ENCODE measurements around the gene ARL6IP6.
A peak's percentile ranks its signal among the peaks of the same experiment; 100 is the strongest.
"Not testable (repeated sequence)": the region's sequence is repeated elsewhere in the genome, so short reads cannot be mapped to it uniquely, and the experiment has no call there.

ARL6IP6 gene

DNA sequence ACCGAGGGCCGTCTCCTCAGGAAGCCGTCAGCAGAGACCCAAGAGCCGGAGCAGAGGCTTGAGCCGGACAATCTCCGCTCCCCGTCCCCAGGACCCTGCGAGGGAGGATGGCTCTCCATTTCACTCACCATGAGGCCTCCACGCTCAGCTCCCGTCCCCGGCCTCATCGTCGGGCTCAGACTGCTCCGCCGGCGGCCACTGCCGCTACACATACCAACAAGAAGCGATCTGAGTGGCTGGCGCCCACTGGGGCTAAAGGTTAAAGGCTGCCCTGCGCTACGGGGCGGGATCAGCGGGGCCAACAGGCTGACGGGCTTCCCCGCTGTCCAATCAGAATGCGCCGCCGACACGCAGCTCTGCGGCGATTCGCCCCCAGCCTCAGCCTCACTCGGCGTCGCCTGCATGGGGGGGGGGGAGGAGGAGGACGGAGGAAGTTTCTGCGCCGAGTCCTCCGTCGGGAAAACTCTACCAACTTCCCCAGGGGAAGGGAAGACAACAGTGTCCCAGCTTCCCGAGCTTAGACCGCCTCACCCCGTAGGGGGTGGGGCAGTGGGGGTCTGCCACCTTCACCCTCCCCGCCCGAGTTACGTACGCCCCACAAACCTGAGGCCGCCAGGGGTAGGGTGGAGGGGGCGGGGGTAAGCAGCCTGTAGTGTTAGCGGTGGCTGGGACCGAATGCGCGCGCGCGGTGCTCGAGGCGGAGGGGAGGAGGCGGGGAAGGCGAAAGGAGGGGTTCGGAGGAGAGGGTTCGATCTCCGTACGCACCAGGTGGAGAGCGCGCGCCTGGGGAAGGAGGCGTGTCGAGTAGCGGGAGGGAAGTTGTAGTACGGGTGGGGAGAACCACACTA, 968 bp upstream of the ARL6IP6 start, which contains the start of gene PRPF40A:
PRPF40A (minus strand) TSS at position 234 of the 848 bp plus-strand sequence; CDS start at position 212, 22 bp downstream.
- 0 out of 2 replicates have a peak, but pooled peaks cover 6% of the 10 kb centered on the region for H3F3A ChIP-seq (ENCODE audit: insufficient read depth)
- H4K20me1 ChIP-seq (ENCODE audit: low read depth, low read length), result peaks cover 33% of the 10 kb centered on the region
- no peak for TF ChIP-seq EZH2phosphoT487 (conservative IDR thresholded peaks at IDR 0.05; ENCODE audit: low read length)
- TF ChIP-seq CTCF (IDR thresholded peaks at IDR 0.05; ENCODE audit: insufficient read depth, low read length, poor library complexity, severe bottlenecking), result no peak
- H3K9me3 ChIP-seq (ENCODE audit: insufficient read depth, low read length), result no peaks in the 10 kb centered on the region
- no peaks in the 10 kb centered on the region for H3K9me2 ChIP-seq (replicated peaks; ENCODE audit: insufficient read depth, low read length)
- H3K36me3 ChIP-seq (ENCODE audit: low read length), result peaks cover 45% of the 10 kb centered on the region
- peak within 1 kb of the TSS; percentile 94 for H2AFZ ChIP-seq (ENCODE audit: low read depth, low read length, severe bottlenecking)
- peaks cover 83% of the 10 kb centered on the region for H3K79me2 ChIP-seq (ENCODE audit: insufficient read depth, low read length)
- H3K9ac ChIP-seq (ENCODE audit: low read length), result peak within 1 kb of the TSS; percentile 95
- H3K27ac ChIP-seq (ENCODE audit: low read depth, low read length), result peak within 1 kb of the TSS; percentile 90
- H3K4me3 ChIP-seq (ENCODE audit: insufficient read depth, low read length, poor library complexity, severe bottlenecking), result peak within 1 kb of the TSS; percentile 94
- H3K27me3 ChIP-seq (ENCODE audit: low read length), result no peaks in the 10 kb centered on the region
- H3K4me2 ChIP-seq (ENCODE audit: low read depth, low read length, poor library complexity, severe bottlenecking), result peak within 1 kb of the TSS; percentile 98

- Histone ChIP-seq H2AFZ (ENCODE audit: low read depth, low read length, severe bottlenecking) (peak overlapping the region; percentile 94), H3K79me2 (ENCODE audit: insufficient read depth, low read length) (peaks cover 82% of the 10 kb centered on the region), H3K27ac (ENCODE audit: low read depth, low read length) (peak overlapping the region; percentile 90), H3K4me2 (ENCODE audit: low read depth, low read length, poor library complexity, severe bottlenecking) (peak overlapping the region; percentile 95), H3K36me3 (ENCODE audit: low read length) (peaks cover 36% of the 10 kb centered on the region), H3K4me3 (ENCODE audit: insufficient read depth, low read length, poor library complexity, severe bottlenecking) (peak overlapping the region; percentile 94), H3K9ac (ENCODE audit: low read length) (peak overlapping the region; percentile 95), H3F3A (ENCODE audit: insufficient read depth) (peaks cover 11% of the 10 kb centered on the region; the same call in 1 of the 2 replicates), H3K9me3 (ENCODE audit: insufficient read depth, low read length) (no peaks in the 10 kb centered on the region), H3K27me3 (ENCODE audit: low read length) (no peaks in the 10 kb centered on the region), H4K20me1 (ENCODE audit: low read depth, low read length) (peaks cover 24% of the 10 kb centered on the region), H3K9me2 (replicated peaks; ENCODE audit: insufficient read depth, low read length) (no peaks in the 10 kb centered on the region)
- no peak for TF ChIP-seq CTCF (IDR thresholded peaks at IDR 0.05; ENCODE audit: insufficient read depth, low read length, poor library complexity, severe bottlenecking)
- no peak for TF ChIP-seq EZH2phosphoT487 (conservative IDR thresholded peaks at IDR 0.05; ENCODE audit: low read length)
Measured at GRCh38 chr2:152718909-152719645, 657 bp downstream of the ARL6IP6 start.

DNA sequence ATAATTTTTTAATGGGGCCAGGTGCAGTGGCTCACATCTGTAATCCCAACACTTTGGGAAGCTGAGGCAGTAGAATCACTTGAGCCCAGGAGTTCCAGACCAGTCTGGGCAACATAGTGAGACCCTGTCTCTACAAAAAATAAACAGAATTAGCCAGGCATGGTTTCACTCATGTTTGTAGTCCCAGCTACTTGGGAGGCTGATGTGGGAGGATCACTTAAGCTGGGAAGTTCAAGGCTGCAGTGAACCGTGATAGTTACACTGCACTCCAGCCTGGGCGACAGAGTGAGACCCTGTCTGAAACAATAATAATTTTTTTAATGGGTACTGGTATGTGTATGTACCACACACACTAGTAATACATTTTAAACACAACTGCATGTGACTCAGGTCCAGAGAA, 2.4 kb downstream of the ARL6IP6 start:
- H3K79me2 ChIP-seq (ENCODE audit: insufficient read depth, low read length), result peaks cover 81% of the 10 kb centered on the region
- no peak overlapping the region for H2AFZ ChIP-seq (ENCODE audit: low read depth, low read length, severe bottlenecking)
- H3K4me2 ChIP-seq (ENCODE audit: low read depth, low read length, poor library complexity, severe bottlenecking), result peak overlapping the region; percentile 95
- no peaks in the 10 kb centered on the region for H3K9me2 ChIP-seq (replicated peaks; ENCODE audit: insufficient read depth, low read length)
- H3K9me3 ChIP-seq (ENCODE audit: insufficient read depth, low read length), result no peaks in the 10 kb centered on the region
- TF ChIP-seq CTCF (IDR thresholded peaks at IDR 0.05; ENCODE audit: insufficient read depth, low read length, poor library complexity, severe bottlenecking) (no peak), EZH2phosphoT487 (conservative IDR thresholded peaks at IDR 0.05; ENCODE audit: low read length) (no peak)
- H3K9ac ChIP-seq (ENCODE audit: low read length), result peak overlapping the region; percentile 95; the same call in 1 of the 2 replicates
- H3K27ac ChIP-seq (ENCODE audit: low read depth, low read length), result no peak overlapping the region
- no peaks in the 10 kb centered on the region for H3K27me3 ChIP-seq (ENCODE audit: low read length)
- H3F3A ChIP-seq (ENCODE audit: insufficient read depth), result peaks cover 11% of the 10 kb centered on the region; the same call in 1 of the 2 replicates
- H4K20me1 ChIP-seq (ENCODE audit: low read depth, low read length), result peaks cover 8% of the 10 kb centered on the region
- peaks cover 28% of the 10 kb centered on the region for H3K36me3 ChIP-seq (ENCODE audit: low read length)
- no peak overlapping the region for H3K4me3 ChIP-seq (ENCODE audit: insufficient read depth, low read length, poor library complexity, severe bottlenecking)

DNA sequence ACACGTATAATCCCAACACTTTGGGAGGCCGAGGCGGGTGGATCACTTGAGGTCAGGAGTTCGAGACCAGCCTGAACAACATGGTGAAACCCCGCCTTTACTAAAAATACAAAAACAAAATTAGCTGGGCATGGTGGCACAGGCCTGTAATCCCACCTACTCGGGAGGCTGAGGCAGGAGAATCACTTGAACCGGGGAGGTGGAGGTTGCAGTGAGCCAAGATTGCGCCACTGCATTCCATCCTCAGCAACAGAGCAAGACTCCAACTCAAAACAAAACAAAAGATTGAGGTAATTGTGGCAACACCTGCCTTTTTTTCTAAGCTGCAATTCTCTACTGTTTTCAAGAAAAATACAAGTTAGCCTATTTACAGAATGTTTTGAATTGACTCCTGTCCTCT, 4.2 kb downstream of the ARL6IP6 start:
- H3K9me3 ChIP-seq (ENCODE audit: insufficient read depth, low read length); H3K9ac ChIP-seq (ENCODE audit: low read length): not testable (repeated sequence)
- H3K79me2 ChIP-seq (ENCODE audit: insufficient read depth, low read length), result peaks cover 86% of the 10 kb centered on the region

More for the DNA sequence above, 4.2 kb downstream of the ARL6IP6 start:
- H4K20me1 ChIP-seq (ENCODE audit: low read depth, low read length); H3K27ac ChIP-seq (ENCODE audit: low read depth, low read length); H3K4me3 ChIP-seq (ENCODE audit: insufficient read depth, low read length, poor library complexity, severe bottlenecking); H2AFZ ChIP-seq (ENCODE audit: low read depth, low read length, severe bottlenecking); H3K9me2 ChIP-seq (replicated peaks; ENCODE audit: insufficient read depth, low read length); H3K27me3 ChIP-seq (ENCODE audit: low read length): not testable (repeated sequence)
- Histone ChIP-seq H3K4me2 (ENCODE audit: low read depth, low read length, poor library complexity, severe bottlenecking) (peak overlapping the region; percentile 27), H3F3A (ENCODE audit: insufficient read depth) (peaks cover 11% of the 10 kb centered on the region; the same call in 1 of the 2 replicates), H3K36me3 (ENCODE audit: low read length) (peaks cover 30% of the 10 kb centered on the region)
